C1 segment of cervical spinal cord (tissue), 14 donors: ENCODE results near the gene ARMH3.
A peak's percentile ranks its signal among the peaks of the same experiment; 100 is the strongest.

ENCODE experiments used
- DNase-seq, 14 donors: peaks; one replicate each; lab custom pipeline; 2025; lab: John Stamatoyannopoulos, UW

Gene ARMH3, protein sequence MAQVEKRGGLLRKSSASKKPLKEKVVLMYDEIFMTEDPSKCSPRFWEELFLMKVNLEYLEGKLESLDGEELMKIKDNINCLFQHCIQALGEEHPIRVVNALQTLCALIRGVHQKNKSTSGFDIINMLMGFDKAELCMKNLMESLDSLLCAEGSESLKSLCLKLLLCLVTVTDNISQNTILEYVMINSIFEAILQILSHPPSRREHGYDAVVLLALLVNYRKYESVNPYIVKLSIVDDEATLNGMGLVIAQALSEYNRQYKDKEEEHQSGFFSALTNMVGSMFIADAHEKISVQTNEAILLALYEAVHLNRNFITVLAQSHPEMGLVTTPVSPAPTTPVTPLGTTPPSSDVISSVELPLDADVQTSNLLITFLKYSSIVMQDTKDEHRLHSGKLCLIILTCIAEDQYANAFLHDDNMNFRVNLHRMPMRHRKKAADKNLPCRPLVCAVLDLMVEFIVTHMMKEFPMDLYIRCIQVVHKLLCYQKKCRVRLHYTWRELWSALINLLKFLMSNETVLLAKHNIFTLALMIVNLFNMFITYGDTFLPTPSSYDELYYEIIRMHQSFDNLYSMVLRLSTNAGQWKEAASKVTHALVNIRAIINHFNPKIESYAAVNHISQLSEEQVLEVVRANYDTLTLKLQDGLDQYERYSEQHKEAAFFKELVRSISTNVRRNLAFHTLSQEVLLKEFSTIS

DNA sequence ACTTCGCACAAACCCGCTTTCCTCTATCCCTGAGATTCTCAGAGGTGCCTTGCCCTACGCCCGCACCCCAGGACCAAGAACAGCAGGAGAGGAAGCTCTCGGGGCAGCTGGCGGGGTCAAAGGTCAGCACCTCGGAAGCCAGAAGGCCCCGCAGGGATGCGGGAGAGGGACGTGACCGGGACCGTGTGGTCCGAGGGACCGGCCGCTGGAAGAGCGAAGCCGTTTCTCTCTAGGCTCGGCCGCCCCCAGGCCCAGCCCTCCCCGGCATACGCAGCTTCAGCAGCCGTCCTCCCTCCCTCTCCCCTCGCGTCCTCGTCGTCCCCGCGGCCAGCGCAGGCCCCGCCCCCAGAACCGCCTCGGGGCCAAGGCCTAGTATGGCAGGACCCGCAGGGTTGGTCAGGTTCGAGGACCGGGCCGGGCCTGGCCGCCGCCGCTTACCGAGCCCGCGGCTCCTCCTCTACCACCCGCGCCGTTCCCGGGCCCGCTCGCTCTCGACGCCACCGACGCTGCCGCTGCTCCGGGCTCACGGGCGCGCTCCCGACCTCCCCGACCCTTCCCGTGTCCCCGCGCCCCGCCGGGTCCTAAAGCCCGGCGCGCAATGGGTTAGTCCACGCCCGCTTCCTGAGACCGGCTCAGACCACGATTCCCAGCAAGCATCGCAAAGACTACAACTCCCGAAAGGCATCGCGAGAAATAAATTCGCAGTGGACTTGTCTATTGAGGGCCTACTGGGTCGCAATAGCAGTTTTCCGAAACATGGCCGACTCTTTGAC is at the start of gene ARMH3:
TSS of gene ARMH3 (minus strand) at position 527 of the 773 bp plus-strand sequence. CDS start 16,059 bp downstream, outside the sequence.
- peak; percentile 61 to 97 (median 93) for DNase-seq

GRCh38 chr10:102102421-102102820 is 46.4 kb upstream of the ARMH3 start:
- DNase-seq = no peak

DNA sequence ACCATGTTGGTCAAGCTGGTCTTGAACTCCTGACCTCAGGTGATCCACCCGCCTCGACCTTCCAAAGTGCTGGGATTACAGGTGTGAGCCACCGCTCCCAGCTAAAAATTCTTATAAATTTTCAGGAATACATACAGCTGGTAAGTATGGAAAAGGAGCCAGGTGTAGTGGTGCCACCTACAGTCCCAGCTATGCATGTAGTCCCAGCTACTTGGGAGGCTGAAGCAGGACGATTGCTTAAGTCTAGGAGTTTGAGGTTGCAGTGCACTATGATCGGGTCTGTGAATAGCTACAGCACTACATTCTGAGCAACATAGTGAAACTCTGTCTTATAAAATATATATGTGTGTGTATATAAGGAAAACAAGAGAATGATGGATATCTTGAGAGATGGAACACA is 45.2 kb upstream of the ARMH3 start:
- no peak for DNase-seq

DNA sequence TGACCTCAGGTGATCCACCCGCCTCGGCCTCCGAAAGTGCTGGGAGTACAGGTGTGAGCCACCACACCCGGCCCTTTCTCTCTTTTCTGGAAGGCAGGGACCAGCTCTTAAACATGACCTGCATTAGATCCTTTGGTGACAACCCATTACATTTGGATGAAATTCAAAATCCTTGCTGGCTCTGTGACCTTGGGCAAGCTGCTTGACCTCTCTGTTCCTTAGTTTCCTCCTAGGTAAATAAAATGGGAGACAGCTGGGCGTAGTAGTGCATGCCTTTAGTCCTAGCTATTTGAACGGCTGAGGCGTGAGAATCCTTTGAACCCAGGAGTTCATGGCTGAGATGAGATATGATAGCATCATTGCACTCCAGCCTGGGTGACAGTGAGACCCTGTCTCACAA is 40.5 kb upstream of the ARMH3 start:
- DNase-seq = no peak

- DNase-seq = no peak
Measured at GRCh38 chr10:102090772-102091171, 34.8 kb upstream of the ARMH3 start.

DNA sequence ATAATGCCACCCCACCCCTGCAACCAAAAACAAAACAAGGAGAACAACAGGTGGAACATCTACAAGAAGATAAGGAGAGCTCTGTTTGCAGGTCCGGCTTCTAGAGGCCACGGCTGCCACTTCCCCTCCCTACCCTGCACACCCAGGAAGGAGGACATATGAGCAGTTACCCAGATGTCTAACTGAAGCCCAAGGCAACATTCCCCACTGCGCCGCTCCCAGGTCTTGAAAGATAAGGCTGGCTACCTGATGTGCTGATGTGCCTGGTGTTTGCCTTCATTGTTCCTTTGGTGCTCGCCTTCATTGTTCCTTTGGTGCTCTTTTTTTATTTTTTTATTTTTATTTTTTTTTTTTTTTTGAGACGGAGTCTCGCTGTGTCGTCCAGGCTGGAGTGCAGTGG is 30.2 kb upstream of the ARMH3 start:
- DNase-seq = no peak

DNA sequence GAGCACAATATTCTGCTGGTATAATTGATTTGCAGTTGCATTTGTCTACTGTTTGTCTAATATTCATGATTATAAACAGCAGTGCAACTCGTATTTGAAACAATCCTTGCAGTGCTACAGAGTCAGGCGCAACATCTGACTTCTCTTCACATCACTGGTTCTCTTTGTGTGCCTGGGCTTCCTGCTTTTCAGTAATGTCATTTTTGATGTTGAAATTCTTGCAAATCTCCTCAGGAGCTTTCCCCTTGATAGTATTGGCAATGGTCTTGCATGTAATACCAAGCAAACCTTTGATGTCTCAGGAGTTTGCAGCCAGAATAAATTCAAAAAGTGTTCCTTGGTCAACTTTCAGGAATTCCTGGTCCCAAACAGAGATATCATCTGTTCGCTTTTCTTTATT is 29.4 kb upstream of the ARMH3 start:
- DNase-seq = no peak

GRCh38 chr10:102083541-102083940 is 27.6 kb upstream of the ARMH3 start:
- no peak for DNase-seq

DNA sequence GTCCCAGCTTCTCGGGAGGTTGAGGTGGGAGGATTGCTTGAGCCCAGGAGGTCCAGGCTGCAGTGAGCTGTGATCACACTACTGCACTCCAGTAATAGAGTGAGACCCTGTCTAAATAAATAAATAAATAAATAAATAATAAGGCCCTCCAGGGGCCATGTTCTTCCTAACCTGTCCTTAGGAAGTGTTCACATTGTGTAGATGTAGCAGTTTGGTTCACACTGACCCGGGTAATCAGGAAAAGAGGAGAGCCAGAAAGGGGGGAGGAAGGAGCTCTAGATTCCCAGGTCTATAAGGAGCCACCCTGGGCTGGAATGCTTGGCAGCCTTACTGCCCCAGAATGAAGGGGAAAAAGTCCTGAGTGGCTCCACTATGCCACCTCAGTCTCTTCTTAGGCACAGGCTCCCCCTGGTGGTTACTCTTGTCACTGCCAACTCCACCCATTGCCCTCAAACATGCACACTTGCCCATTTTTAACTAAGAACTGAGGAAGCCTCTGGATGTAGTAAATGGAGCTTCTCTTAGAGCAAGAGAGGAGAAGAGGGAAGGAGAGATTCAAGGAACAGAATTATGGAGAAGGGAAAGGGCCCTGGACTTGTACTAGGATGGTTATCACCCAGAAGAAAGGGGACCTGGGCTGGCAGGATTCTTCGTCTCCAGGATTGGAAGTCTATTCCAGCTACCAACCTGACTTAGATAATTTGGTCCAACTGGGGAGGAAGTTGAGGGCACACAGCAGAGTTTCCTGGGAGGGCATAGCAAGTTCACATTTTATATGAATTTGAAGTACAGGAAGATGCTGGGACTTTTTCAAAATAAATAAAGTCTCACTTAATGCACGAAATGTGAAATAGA is 16.9 kb upstream of the ARMH3 start:
- peak in 12 of 14 donors; percentile 9 to 61 (median 44) for DNase-seq

DNA sequence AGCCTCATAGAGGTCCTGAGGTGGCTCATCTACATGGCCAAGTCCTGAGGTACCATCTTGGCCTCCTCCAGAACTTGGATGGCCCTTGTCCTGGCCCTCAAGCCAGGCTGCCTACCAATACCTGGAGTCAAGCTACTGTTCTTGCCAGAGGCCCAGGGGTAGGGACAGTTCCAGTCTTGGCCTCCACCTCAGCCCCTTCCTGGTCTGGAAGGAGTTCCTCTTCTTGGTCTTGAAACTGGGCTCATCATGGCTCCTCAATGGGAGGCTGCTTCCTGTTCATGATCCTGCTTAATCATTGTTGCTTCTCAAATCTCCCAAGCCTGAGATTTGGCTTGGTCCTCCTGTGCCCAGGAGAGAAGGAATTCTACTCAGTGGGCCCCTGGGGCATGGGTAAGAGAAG is 13.1 kb upstream of the ARMH3 start:
- no peak for DNase-seq

- DNase-seq = no peak
Measured at GRCh38 chr10:102068216-102068615, 12.2 kb upstream of the ARMH3 start.

- DNase-seq = no peak
Measured at GRCh38 chr10:102067091-102067916, 11.3 kb upstream of the ARMH3 start.

- DNase-seq = no peak
Measured at GRCh38 chr10:102066399-102067088, 10.6 kb upstream of the ARMH3 start.

- peak in 4 of 14 donors; percentile 14 to 53 (median 40) for DNase-seq
Measured at GRCh38 chr10:102065561-102066398, 9.8 kb upstream of the ARMH3 start.

DNA sequence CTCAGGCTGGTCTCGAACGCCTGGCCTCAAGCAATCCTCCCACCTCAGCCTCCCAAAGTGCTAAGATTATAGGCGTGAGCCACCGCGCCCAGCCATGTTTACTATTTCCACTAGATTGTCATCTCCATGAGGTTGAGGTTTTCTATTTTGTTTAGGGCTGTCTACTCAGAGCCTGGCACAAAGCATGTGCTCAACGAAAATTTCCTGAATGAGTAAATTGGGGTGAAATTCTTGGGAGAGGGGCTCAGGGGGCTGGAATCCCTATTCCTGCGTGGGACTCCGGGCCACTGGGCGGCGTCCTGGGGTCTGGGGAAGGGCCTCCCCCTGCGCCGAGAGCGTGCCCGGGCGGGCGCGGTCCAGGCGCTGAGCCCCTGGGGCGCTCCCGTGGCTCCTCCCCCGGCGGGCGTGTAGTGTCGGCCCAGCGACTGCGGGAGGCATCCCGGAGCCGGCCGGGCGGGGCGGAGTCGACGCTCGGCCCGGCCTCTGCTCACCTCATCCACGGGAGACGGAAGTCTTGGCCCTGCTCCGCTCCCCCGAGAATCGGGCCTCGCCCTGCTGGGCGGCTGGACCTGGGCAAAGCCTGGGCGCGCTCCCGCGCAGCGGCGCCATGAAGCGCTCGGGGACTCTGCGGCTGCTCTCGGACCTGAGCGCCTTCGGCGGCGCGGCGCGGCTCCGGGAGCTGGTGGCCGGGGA is 9.0 kb upstream of the ARMH3 start, which contains the start of gene HPS6:
TSS of gene HPS6 (plus strand) at position 482 of the 693 bp plus-strand sequence. CDS start at position 608, 126 bp downstream.
- peak in 13 of 14 donors; percentile 30 to 82 (median 66) for DNase-seq

GRCh38 chr10:102064503-102064867 is 8.5 kb upstream of the ARMH3 start:
- DNase-seq = no peak

DNA sequence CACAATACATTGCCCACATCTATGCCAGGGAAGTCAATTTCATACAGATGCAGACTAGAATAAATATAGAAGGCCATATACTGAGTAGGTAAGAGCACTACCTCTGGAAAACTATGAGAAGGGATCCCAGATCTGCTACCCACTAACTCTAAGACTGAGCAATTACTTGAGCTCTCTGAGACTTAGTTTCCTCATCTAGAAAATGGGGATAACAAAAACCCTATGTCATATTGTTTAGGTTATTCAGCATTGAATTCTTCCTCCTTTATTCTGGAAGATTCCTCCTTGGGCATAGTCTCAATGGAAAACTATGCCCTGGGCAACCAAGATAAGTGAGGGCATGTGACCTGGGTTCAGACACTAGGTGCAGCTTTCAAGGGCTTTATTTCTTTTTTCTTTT is 4.0 kb upstream of the ARMH3 start:
- no peak for DNase-seq
